Astrocyte (in vitro differentiated cells and primary cell): ENCODE measurements around the gene SORL1-AS1.

Experiments used
- DNase-seq: peaks from one replicate; pipeline ENCODE4 v3.0.0-alpha.2; 2010; ENCODE audit warnings: low read depth
- FAIRE-seq: peaks from 2 replicates; lab custom pipeline; 2011; peaks lifted over from hg19 to GRCh38; lab: Jason Lieb, UNC
- H2AFZ ChIP-seq: 2 replicates; pipeline ENCODE4 v1.6.0; 2012; ENCODE audit warnings: low read depth, low read length, inconsistent platforms
- H3K27ac ChIP-seq: 2 replicates; pipeline ENCODE4 v1.5.1; 2011; ENCODE audit warnings: low read depth, low read length, inconsistent platforms
- H3K27me3 ChIP-seq: 2 replicates; pipeline ENCODE4 v1.6.0; 2011; ENCODE audit warnings: low read length, inconsistent platforms; ENCODE audit not compliant: insufficient read depth
- H3K36me3 ChIP-seq: 2 replicates; pipeline ENCODE4 v1.5.1; 2011; ENCODE audit warnings: low read length, inconsistent platforms; ENCODE audit not compliant: insufficient read depth
- H3K4me1 ChIP-seq: 2 replicates; pipeline ENCODE4 v1.5.1; 2011; ENCODE audit warnings: low read length, inconsistent platforms; ENCODE audit not compliant: insufficient read depth
- H3K4me2 ChIP-seq: 2 replicates; pipeline ENCODE4 v1.6.0; 2012; ENCODE audit warnings: low read length, inconsistent platforms
- H3K4me3 ChIP-seq: 2 replicates; pipeline ENCODE4 v1.5.1; 2011; ENCODE audit warnings: low read depth, mild to moderate bottlenecking, low read length, inconsistent platforms; ENCODE audit not compliant: insufficient read depth
- H3K79me2 ChIP-seq: 2 replicates; pipeline ENCODE4 v1.6.0; 2012; ENCODE audit warnings: mild to moderate bottlenecking, low read length, inconsistent platforms; ENCODE audit not compliant: insufficient read depth
- H3K9ac ChIP-seq: 2 replicates; pipeline ENCODE4 v1.6.0; 2012; ENCODE audit warnings: mild to moderate bottlenecking, low read length, inconsistent platforms
- H3K9me3 ChIP-seq: 2 replicates; pipeline ENCODE4 v1.5.1; 2012; ENCODE audit warnings: low read depth, mild to moderate bottlenecking, low read length, inconsistent platforms; ENCODE audit not compliant: insufficient read depth
- H4K20me1 ChIP-seq: 2 replicates; pipeline ENCODE4 v1.6.0; 2012; ENCODE audit warnings: low read length, inconsistent platforms; ENCODE audit not compliant: insufficient read depth
- H3K27ac Mint-ChIP-seq: one replicate; pipeline ENCODE4 v1.8.0; 2021; ENCODE audit warnings: mild to moderate bottlenecking, mixed read lengths; ENCODE audit not compliant: unreplicated experiment
- H3K27me3 Mint-ChIP-seq: one replicate; pipeline ENCODE4 v1.8.0; 2021; ENCODE audit warnings: low read depth, mixed read lengths; ENCODE audit not compliant: unreplicated experiment
- H3K36me3 Mint-ChIP-seq: one replicate; pipeline ENCODE4 v1.8.0; 2021; ENCODE audit warnings: low read depth, mixed read lengths; ENCODE audit not compliant: unreplicated experiment
- H3K4me1 Mint-ChIP-seq: one replicate; pipeline ENCODE4 v1.8.0; 2021; ENCODE audit warnings: low read depth, mixed read lengths; ENCODE audit not compliant: unreplicated experiment
- H3K4me3 Mint-ChIP-seq: one replicate; pipeline ENCODE4 v1.8.0; 2021; ENCODE audit warnings: mild to moderate bottlenecking, moderate library complexity, mixed read lengths; ENCODE audit not compliant: unreplicated experiment
- H3K9me3 Mint-ChIP-seq: one replicate; pipeline ENCODE4 v1.8.0; 2021; ENCODE audit warnings: mild to moderate bottlenecking, mixed read lengths; ENCODE audit not compliant: unreplicated experiment
- EZH2 ChIP-seq: IDR thresholded peaks from 2 replicates; pipeline ENCODE4 v1.6.1; 2012; ENCODE audit warnings: mild to moderate bottlenecking, low read length, inconsistent platforms; ENCODE audit not compliant: insufficient read depth
- TF ChIP-seq, protein P1 (sequence below): IDR thresholded peaks from 2 replicates; pipeline ENCODE4 v1.5.1; 2011; ENCODE audit warnings: low read depth, mild to moderate bottlenecking, inconsistent platforms, low read length, moderate library complexity; ENCODE audit not compliant: insufficient read depth

Gene SORL1-AS1

DNA sequence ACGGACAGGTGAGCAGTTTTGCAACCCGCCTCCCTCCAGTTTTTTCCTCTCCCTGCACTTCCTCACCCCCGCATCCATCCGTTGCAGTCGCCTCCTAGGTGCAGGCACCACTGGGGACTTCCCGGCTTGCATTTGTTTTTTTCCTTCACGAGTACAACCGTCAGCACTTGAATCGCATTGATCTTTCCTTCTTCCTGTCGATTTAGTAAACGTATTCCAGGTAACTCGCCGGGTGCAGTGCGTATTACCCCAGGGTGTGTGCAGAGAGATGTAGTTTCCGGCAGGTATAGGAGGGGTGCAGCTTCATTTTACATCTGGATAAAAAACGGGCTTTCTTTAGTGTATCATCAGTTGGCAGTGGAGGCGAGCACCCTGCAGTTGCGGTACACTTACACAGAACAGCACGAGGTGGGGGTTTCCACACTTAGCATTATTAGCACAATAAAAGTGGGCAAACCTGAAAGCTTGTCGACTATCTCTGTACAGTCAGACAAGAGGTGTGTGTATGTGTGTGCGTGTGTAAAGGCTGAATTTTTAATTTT, at the start of gene SORL1-AS1:
Gene SORL1-AS1, minus strand, starts transcription at position 359 of the 542 bp plus-strand sequence.
- peak within 1 kb of the TSS; percentile 82 for H3K27ac Mint-ChIP-seq
- Histone ChIP-seq H3K4me3 (peak within 1 kb of the TSS; percentile 58), H3K36me3 (no peaks in the 10 kb centered on the region), H3K79me2 (no peaks in the 10 kb centered on the region), H3K27ac (no peak within 1 kb of the TSS), H4K20me1 (no peaks in the 10 kb centered on the region), H3K4me1 (peaks cover 9% of the 10 kb centered on the region), H3K9me3 (no peaks in the 10 kb centered on the region), H3K4me2 (peak within 1 kb of the TSS; percentile 90), H2AFZ (peak within 1 kb of the TSS; percentile 93), H3K9ac (peak within 1 kb of the TSS; percentile 55), H3K27me3 (peaks cover 42% of the 10 kb centered on the region)
- peak; percentile 53 for TF ChIP-seq EZH2
- TF ChIP-seq, protein P1, sequence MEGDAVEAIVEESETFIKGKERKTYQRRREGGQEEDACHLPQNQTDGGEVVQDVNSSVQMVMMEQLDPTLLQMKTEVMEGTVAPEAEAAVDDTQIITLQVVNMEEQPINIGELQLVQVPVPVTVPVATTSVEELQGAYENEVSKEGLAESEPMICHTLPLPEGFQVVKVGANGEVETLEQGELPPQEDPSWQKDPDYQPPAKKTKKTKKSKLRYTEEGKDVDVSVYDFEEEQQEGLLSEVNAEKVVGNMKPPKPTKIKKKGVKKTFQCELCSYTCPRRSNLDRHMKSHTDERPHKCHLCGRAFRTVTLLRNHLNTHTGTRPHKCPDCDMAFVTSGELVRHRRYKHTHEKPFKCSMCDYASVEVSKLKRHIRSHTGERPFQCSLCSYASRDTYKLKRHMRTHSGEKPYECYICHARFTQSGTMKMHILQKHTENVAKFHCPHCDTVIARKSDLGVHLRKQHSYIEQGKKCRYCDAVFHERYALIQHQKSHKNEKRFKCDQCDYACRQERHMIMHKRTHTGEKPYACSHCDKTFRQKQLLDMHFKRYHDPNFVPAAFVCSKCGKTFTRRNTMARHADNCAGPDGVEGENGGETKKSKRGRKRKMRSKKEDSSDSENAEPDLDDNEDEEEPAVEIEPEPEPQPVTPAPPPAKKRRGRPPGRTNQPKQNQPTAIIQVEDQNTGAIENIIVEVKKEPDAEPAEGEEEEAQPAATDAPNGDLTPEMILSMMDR = no peak
- peaks cover 23% of the 10 kb centered on the region for H3K27me3 Mint-ChIP-seq
- H3K4me1 Mint-ChIP-seq = peaks cover 3% of the 10 kb centered on the region
- no peak for FAIRE-seq
- peak within 1 kb of the TSS; percentile 95 for H3K4me3 Mint-ChIP-seq
- H3K9me3 Mint-ChIP-seq = no peaks in the 10 kb centered on the region
- H3K36me3 Mint-ChIP-seq = no peaks in the 10 kb centered on the region
- no peak for DNase-seq

DNA sequence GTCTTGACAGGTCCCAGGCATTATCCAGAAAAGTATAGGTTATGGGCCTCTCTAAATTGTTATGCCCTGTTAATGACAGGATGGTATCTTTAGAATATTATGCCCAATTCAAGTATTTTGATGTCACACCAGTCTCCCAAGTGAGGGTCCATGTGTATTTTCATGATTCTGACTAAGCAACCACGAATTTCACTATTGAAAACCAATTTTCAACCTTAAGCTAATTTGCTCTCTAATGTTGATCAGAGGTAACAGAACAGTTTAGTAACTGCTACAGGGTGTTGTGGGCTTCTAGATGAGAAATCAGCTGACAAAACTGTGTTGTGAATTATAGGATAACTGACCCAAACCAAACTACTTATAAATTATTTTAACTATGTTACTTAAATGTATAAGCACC, 48.0 kb upstream of the SORL1-AS1 start:
- H3K36me3 Mint-ChIP-seq = peaks cover 4% of the 10 kb centered on the region
- Histone ChIP-seq H4K20me1 (no peaks in the 10 kb centered on the region), H3K27ac (no peak overlapping the region), H3K9me3 (no peaks in the 10 kb centered on the region), H3K27me3 (no peaks in the 10 kb centered on the region), H3K79me2 (no peaks in the 10 kb centered on the region), H3K4me1 (no peaks in the 10 kb centered on the region), H2AFZ (no peak overlapping the region), H3K9ac (no peak overlapping the region), H3K36me3 (no peaks in the 10 kb centered on the region), H3K4me2 (no peak overlapping the region), H3K4me3 (no peak overlapping the region)
- peaks cover 3% of the 10 kb centered on the region for H3K9me3 Mint-ChIP-seq
- H3K27me3 Mint-ChIP-seq = no peaks in the 10 kb centered on the region
- DNase-seq (no peak), FAIRE-seq (no peak)
- H3K27ac Mint-ChIP-seq = no peak overlapping the region
- no peak overlapping the region for H3K4me3 Mint-ChIP-seq
- TF ChIP-seq, protein P1 = no peak
- TF ChIP-seq EZH2 = no peak
- H3K4me1 Mint-ChIP-seq = no peaks in the 10 kb centered on the region

DNA sequence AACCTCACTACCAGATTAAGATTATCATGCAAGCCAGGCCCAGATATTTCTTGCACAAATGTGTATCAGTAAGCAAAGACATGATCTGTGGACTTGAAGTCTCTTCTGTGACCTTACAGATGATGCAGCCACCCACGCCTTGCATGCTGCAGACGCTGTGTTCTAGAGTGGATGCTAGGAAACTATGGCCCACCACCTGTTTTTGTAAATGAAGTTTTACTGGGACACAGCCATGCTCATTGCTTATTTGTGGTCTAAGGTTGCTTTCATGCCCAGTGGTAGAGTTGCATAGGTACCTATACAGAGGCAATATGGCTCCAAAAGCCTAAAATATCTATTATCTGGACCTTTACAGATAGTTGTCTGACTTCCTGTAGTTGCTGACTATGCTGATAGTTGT, 47.5 kb upstream of the SORL1-AS1 start:
- Histone ChIP-seq H3K9me3 (no peaks in the 10 kb centered on the region), H3K4me1 (no peaks in the 10 kb centered on the region), H3K79me2 (no peaks in the 10 kb centered on the region), H3K9ac (no peak overlapping the region), H3K4me3 (no peak overlapping the region), H3K36me3 (no peaks in the 10 kb centered on the region), H2AFZ (no peak overlapping the region), H3K27me3 (no peaks in the 10 kb centered on the region), H3K27ac (no peak overlapping the region), H4K20me1 (no peaks in the 10 kb centered on the region), H3K4me2 (no peak overlapping the region)
- Mint-ChIP-seq H3K4me3 (no peak overlapping the region), H3K9me3 (peaks cover 3% of the 10 kb centered on the region), H3K4me1 (no peaks in the 10 kb centered on the region), H3K36me3 (peaks cover 4% of the 10 kb centered on the region), H3K27me3 (no peaks in the 10 kb centered on the region), H3K27ac (no peak overlapping the region)
- DNase-seq (no peak), FAIRE-seq (no peak)
- no peak for TF ChIP-seq EZH2
- TF ChIP-seq, protein P1 = no peak
